ENCODE measurements around the gene AKAP11.
"Not testable (repeated sequence)": the region's sequence is repeated elsewhere in the genome, so short reads cannot be mapped to it uniquely, and the experiment has no call there.

AKAP11 gene

GRCh38 chr13:42272115-42272803 lies at the start of gene AKAP11:
AKAP11 (plus strand) TSS chr13:42272152; CDS start chr13:42286349, 14,197 bp downstream.
- no peak for DNase-seq (ENCODE audit: low read depth, low spot score)

- no peak for DNase-seq (ENCODE audit: low read depth, low spot score)
Measured at GRCh38 chr13:42223681-42224080, 48.3 kb upstream of the AKAP11 start.

GRCh38 chr13:42225051-42225450 lies 46.9 kb upstream of the AKAP11 start:
- no peak for DNase-seq (ENCODE audit: low read depth, low spot score)

DNA sequence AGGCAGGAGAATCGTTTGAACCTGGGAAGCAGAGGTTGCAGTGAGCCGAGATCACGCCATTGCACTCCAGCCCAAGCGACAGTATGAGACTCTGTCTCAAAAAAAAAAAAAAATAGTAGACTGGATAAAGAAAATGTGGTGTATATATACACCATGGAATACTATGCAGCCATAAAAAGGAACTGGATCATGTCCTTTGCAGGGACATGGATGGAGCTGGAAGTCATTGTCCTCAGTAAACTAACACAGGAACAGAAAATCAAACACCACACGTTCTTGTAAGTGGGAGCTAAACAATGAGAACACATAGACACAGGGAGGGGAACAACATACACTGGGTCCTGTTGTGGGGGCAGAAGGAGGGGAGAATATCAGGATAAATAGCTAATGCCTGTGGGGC lies 45.2 kb upstream of the AKAP11 start:
- not testable (repeated sequence) for DNase-seq (ENCODE audit: low read depth, low spot score)

- DNase-seq (ENCODE audit: low read depth, low spot score), result no peak
Measured at GRCh38 chr13:42228527-42228926, 43.4 kb upstream of the AKAP11 start.

GRCh38 chr13:42229287-42229686 lies 42.7 kb upstream of the AKAP11 start:
- no peak for DNase-seq (ENCODE audit: low read depth, low spot score)

GRCh38 chr13:42232671-42233070 lies 39.3 kb upstream of the AKAP11 start:
- no peak for DNase-seq (ENCODE audit: low read depth, low spot score)

DNA sequence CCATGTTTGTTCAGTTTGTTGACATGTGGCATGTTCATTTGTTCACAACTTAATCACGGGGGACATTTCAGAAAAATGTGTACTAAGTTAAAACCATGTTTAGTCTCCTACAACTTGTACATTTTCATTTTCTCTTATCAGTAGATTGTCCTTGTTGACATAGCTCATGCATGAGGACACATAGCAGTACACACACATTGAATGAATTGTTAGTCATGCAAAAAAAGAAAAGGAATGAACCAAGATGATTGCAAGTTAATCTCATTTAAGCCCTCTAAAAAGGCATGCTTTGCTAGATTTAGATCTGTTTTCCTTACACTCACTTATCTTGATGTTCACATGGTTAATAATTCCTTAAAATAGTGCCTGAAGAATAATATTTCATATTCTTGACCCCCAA lies 38.2 kb upstream of the AKAP11 start:
- no peak for DNase-seq (ENCODE audit: low read depth, low spot score)

GRCh38 chr13:42239161-42239560 lies 32.8 kb upstream of the AKAP11 start:
- no peak for DNase-seq (ENCODE audit: low read depth, low spot score)

DNA sequence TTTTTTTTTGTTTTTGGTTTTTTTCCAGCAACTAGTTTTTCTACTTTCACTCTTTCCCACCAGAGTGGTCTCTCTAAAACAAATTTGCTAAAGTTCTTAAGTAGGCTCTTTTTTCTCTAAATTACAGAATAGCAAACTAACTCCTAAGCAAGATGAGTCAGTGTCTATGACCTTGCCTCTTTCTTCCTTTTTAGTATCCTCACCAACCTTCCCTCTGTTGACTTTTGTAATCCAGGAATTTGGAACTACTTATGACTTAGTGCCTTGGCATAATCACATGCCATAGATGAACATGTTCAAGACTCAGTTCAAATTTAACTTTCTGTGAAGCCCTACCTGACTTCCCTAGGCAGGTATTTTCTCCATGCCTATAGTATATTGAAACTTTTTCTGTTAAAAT lies 32.3 kb upstream of the AKAP11 start:
- DNase-seq (ENCODE audit: low read depth, low spot score), result no peak

DNA sequence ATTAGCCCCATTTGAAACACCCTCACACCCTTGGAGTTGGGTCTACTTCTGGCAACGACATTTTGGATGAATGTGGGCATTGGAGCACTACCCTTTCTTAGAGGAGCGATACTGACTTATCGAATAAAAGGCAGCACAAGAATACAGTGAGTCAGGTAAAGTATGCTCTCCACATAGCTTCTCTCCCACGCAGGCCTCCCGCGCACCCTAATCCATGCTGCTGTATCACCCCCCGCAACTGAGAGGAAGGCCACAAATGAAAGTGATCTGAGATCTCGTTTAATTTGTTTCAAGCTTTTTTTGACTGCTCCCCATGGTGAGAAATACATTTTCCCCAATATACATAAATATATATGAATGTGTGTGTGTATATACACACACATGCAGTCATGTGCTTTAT lies 25.4 kb upstream of the AKAP11 start:
- DNase-seq (ENCODE audit: low read depth, low spot score), result no peak

GRCh38 chr13:42247883-42248282 lies 24.1 kb upstream of the AKAP11 start:
- DNase-seq (ENCODE audit: low read depth, low spot score), result no peak

- DNase-seq (ENCODE audit: low read depth, low spot score), result no peak
Measured at GRCh38 chr13:42255886-42256285, 16.1 kb upstream of the AKAP11 start.

GRCh38 chr13:42258747-42259146 lies 13.2 kb upstream of the AKAP11 start:
- no peak for DNase-seq (ENCODE audit: low read depth, low spot score)

DNA sequence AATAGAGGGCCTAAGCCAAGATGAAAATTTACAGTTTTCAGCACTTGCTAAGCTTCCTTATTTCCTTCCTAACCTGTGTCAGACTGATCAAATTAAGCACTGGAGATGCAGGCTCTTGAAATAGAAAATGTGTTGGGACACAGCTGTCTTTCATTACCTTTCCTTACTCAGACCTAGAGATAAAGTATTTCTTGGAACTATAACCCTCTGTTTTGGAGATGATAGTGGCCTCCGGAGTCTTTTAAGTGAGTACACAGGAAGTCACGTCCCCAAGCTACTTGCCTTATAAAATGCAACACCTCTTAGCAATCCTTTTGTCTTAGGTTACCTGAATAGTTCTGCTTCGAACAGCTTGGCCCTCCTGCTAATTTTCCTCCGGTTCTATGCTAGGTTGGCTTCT lies 12.4 kb upstream of the AKAP11 start:
- no peak for DNase-seq (ENCODE audit: low read depth, low spot score)

GRCh38 chr13:42260903-42261654 lies 10.9 kb upstream of the AKAP11 start:
- no peak for DNase-seq (ENCODE audit: low read depth, low spot score)

GRCh38 chr13:42266473-42266872 lies 5.5 kb upstream of the AKAP11 start:
- DNase-seq (ENCODE audit: low read depth, low spot score), result no peak

- DNase-seq (ENCODE audit: low read depth, low spot score), result no peak
Measured at GRCh38 chr13:42270160-42270856, 1.6 kb upstream of the AKAP11 start.

DNA sequence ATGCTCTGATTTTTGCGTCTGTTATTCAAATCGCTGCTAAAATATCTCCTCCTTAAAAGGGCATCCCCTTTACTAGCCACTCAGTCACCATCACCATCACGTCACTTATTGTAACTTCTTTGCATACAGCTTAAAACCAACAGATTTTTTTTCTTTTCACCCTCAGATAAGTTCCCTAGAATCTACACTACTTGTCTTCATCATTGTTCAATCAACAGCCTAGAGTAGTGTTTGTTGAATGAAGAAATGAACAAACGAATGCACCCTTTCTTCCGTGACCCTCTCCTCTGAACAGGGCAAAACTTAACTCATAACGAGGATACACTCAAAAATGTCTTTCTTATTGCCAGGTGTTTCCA lies 1.1 kb upstream of the AKAP11 start:
- DNase-seq (ENCODE audit: low read depth, low spot score), result no peak

DNA sequence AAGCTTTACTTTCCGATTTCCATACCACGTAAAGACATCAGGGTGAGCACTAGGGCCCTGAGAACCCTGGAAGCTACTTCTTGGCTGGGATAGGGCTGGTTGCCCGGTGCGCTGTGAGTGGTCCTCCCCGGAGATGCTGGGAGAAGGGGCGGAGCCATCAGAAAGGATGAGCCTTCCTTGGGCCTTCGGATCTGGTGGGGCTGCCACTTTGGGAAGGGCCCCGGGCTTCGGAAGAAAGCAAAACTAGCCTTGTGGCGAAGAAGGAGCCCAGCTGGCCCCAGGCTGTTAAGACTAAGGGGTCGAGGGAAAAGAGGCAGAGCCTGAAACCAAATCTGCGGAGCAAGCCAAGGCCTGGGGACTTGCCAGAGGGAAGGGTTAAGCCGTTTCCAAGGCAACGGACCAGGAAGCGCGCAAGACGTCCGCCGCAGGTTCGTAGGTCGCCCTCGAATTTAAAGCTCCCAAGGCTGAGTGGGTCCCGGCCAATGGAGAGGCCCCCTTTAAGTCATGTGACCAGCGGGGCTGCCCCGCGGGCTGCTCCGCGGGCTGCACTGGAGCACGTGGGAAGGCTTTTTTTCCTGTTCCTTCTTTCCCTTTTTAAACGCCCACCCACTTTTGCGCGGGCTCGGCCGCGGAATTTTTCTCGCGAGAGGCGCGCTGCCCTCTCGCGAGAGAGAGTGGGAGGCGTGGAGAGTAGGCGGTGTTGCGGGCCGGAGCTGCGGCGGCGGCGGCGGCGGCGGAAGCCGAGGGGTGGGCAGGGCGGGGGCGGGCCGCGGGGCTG lies 426 bp upstream of the AKAP11 start:
- peak; percentile 89 for DNase-seq (ENCODE audit: low read depth, low spot score)

DNA sequence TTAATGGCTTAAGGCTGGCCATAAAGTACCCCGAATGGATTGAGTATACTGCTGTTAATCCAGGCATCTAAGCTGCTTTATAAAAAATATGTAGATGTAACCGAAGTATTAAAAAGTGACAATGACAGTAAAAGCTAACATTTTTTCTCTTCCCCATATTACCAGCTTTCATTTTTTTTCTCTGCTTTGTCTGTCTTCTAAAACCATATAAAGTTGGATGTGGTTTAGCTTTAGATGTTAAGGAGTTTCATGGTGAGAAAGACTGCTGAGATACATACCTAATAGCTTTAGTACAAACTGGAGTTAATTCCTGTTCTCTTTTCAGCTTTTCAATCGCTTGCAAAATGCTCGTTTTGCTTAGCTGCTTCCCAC lies 838 bp downstream of the AKAP11 start:
- no peak for DNase-seq (ENCODE audit: low read depth, low spot score)
